ENCODE data around the gene AIG1. TPM values are rescaled to one million over a fixed set of nuclear protein-coding genes. Genes with fewer than 3 reads are reported as not detected.

Gene AIG1
- polyA plus RNA-seq, 1 donor from 2014 or later, result 23.2 TPM

DNA sequence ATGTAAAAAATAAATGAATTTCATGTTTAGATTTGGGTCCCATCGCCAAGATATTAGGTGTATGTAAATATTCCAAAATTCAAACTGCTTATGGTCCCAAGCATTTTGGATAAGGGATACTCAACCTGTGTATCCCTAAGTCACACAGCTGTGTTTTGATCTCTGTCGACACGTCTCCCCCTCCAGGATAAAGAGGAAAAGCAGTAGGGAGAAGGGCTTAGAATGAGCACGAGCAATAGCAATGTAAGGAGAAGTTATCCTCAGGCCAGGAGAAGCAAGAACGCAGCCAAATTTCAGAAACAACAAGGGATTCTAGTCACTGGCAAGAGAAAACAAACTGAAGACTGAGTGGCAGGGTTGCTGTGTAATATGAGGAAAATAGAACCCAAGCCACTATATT is 181.2 kb downstream of the AIG1 start:
- no peaks in the 10 kb centered on the region for H3K9me3 ChIP-seq (ENCODE audit: low read length)
- H3K9me2 ChIP-seq (ENCODE audit: insufficient read depth, low read length), result no peaks in the 10 kb centered on the region
- H3K79me2 ChIP-seq (replicated peaks; ENCODE audit: insufficient read depth, low read length), result no peaks in the 10 kb centered on the region
- no peak overlapping the region for H3K4me2 ChIP-seq (ENCODE audit: low read length)
- TF ChIP-seq TAF1 (IDR thresholded peaks at IDR 0.05; ENCODE audit: low read depth) (no peak), MXI1 (conservative IDR thresholded peaks at IDR 0.05; ENCODE audit: poor library complexity, severe bottlenecking) (no peak), SMC3 (conservative IDR thresholded peaks at IDR 0.05; ENCODE audit: poor library complexity) (no peak), RAD21 (conservative IDR thresholded peaks at IDR 0.05) (no peak), EP300 (conservative IDR thresholded peaks at IDR 0.05; ENCODE audit: poor library complexity, severe bottlenecking) (no peak), EZH2 (IDR thresholded peaks at IDR 0.05; ENCODE audit: borderline replicate concordance, insufficient read depth, low read length, poor library complexity, severe bottlenecking) (no peak)
- TF ChIP-seq, protein P1, sequence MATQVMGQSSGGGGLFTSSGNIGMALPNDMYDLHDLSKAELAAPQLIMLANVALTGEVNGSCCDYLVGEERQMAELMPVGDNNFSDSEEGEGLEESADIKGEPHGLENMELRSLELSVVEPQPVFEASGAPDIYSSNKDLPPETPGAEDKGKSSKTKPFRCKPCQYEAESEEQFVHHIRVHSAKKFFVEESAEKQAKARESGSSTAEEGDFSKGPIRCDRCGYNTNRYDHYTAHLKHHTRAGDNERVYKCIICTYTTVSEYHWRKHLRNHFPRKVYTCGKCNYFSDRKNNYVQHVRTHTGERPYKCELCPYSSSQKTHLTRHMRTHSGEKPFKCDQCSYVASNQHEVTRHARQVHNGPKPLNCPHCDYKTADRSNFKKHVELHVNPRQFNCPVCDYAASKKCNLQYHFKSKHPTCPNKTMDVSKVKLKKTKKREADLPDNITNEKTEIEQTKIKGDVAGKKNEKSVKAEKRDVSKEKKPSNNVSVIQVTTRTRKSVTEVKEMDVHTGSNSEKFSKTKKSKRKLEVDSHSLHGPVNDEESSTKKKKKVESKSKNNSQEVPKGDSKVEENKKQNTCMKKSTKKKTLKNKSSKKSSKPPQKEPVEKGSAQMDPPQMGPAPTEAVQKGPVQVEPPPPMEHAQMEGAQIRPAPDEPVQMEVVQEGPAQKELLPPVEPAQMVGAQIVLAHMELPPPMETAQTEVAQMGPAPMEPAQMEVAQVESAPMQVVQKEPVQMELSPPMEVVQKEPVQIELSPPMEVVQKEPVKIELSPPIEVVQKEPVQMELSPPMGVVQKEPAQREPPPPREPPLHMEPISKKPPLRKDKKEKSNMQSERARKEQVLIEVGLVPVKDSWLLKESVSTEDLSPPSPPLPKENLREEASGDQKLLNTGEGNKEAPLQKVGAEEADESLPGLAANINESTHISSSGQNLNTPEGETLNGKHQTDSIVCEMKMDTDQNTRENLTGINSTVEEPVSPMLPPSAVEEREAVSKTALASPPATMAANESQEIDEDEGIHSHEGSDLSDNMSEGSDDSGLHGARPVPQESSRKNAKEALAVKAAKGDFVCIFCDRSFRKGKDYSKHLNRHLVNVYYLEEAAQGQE (IDR thresholded peaks at IDR 0.05; ENCODE audit: borderline replicate concordance), result no peak
- TF ChIP-seq, protein P2, sequence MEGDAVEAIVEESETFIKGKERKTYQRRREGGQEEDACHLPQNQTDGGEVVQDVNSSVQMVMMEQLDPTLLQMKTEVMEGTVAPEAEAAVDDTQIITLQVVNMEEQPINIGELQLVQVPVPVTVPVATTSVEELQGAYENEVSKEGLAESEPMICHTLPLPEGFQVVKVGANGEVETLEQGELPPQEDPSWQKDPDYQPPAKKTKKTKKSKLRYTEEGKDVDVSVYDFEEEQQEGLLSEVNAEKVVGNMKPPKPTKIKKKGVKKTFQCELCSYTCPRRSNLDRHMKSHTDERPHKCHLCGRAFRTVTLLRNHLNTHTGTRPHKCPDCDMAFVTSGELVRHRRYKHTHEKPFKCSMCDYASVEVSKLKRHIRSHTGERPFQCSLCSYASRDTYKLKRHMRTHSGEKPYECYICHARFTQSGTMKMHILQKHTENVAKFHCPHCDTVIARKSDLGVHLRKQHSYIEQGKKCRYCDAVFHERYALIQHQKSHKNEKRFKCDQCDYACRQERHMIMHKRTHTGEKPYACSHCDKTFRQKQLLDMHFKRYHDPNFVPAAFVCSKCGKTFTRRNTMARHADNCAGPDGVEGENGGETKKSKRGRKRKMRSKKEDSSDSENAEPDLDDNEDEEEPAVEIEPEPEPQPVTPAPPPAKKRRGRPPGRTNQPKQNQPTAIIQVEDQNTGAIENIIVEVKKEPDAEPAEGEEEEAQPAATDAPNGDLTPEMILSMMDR (IDR thresholded peaks at IDR 0.05; ENCODE audit: poor library complexity, severe bottlenecking), result no peak
- H2AFZ ChIP-seq (ENCODE audit: low read depth, low read length), result no peak overlapping the region
- no peaks in the 10 kb centered on the region for H4K20me1 ChIP-seq (ENCODE audit: insufficient read depth)
- no peaks in the 10 kb centered on the region for H3K36me3 ChIP-seq (ENCODE audit: insufficient read depth, low read length)
- no peak overlapping the region for H3K9ac ChIP-seq (ENCODE audit: low read length)
- H3K27me3 ChIP-seq (ENCODE audit: insufficient read depth, low read depth, low read length), result no peaks in the 10 kb centered on the region
- H3K4me3 ChIP-seq (ENCODE audit: low read length), result no peak overlapping the region
- no peaks in the 10 kb centered on the region for H3F3A ChIP-seq (ENCODE audit: insufficient read depth, low read length, poor library complexity, severe bottlenecking)
- no peak overlapping the region for H3K27ac ChIP-seq (ENCODE audit: low read length)

DNA sequence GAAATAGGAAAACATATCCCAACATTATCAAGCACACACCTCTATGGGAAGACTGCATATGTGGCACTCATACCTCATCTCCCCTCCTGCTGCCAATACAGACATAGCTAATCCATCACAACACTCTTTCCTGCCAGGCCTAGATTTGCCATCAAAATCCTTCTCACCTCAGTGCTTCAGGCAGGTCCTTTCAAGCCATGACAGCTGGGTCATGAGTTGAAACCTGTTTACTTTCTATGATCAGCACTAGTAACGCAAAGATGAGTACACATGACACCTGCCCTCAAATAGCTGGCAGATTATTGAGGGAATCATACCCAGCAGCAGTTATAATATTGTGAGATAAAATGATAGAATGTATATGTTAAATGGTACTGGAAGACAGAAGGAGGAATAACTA is 183.1 kb downstream of the AIG1 start:
- Histone ChIP-seq H3K79me2 (replicated peaks; ENCODE audit: insufficient read depth, low read length) (no peaks in the 10 kb centered on the region), H3K36me3 (ENCODE audit: insufficient read depth, low read length) (no peaks in the 10 kb centered on the region), H3K27me3 (ENCODE audit: insufficient read depth, low read depth, low read length) (no peaks in the 10 kb centered on the region), H3K4me3 (ENCODE audit: low read length) (no peak overlapping the region), H2AFZ (ENCODE audit: low read depth, low read length) (no peak overlapping the region), H3K9me2 (ENCODE audit: insufficient read depth, low read length) (no peaks in the 10 kb centered on the region), H3K9me3 (ENCODE audit: low read length) (no peaks in the 10 kb centered on the region), H3K27ac (ENCODE audit: low read length) (no peak overlapping the region), H3K9ac (ENCODE audit: low read length) (no peak overlapping the region), H3K4me2 (ENCODE audit: low read length) (no peak overlapping the region), H3F3A (ENCODE audit: insufficient read depth, low read length, poor library complexity, severe bottlenecking) (no peaks in the 10 kb centered on the region), H4K20me1 (ENCODE audit: insufficient read depth) (no peaks in the 10 kb centered on the region)
- no peak for TF ChIP-seq POLR2AphosphoS5 (IDR thresholded peaks at IDR 0.05)
- no peak for TF ChIP-seq EP300 (conservative IDR thresholded peaks at IDR 0.05; ENCODE audit: poor library complexity, severe bottlenecking)
- TF ChIP-seq TAF1 (IDR thresholded peaks at IDR 0.05; ENCODE audit: low read depth), result no peak
- TF ChIP-seq, protein P1 (IDR thresholded peaks at IDR 0.05; ENCODE audit: borderline replicate concordance), result no peak
- no peak for TF ChIP-seq RAD21 (conservative IDR thresholded peaks at IDR 0.05)
- no peak for TF ChIP-seq EZH2 (IDR thresholded peaks at IDR 0.05; ENCODE audit: borderline replicate concordance, insufficient read depth, low read length, poor library complexity, severe bottlenecking)
- TF ChIP-seq SMC3 (conservative IDR thresholded peaks at IDR 0.05; ENCODE audit: poor library complexity), result no peak
- no peak for TF ChIP-seq MXI1 (conservative IDR thresholded peaks at IDR 0.05; ENCODE audit: poor library complexity, severe bottlenecking)
- TF ChIP-seq, protein P2 (IDR thresholded peaks at IDR 0.05; ENCODE audit: poor library complexity, severe bottlenecking), result no peak
